Activated CD8-positive, alpha-beta memory T cell treated with anti-CD3 and anti-CD28 coated beads, Interleukin-2, amount 50 U/mL, for 4 hours (primary cell): ENCODE data around the gene NCAM2.

Experiments
- DNase-seq: peaks from one replicate; pipeline ENCODE4 v3.0.0-alpha.2; 2020

Gene NCAM2

DNA sequence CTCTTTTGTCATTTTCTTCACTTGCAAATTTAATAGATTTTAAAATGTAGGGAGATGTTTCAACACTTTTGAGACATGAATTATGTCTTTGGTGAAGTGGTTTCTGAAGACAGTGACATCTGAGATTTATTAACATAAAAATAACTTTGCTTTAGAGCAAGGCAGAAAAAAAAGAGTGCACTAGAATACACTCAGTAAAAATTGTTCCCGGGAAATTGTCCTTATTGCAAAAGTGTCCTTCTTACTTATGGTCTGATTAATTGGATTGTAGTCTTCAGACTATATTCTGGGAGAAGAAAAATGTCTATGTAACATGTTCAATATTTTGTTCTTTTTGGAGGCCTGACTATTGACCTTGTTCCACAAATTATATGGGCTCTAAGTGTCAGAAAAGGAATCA lies 468.5 kb downstream of the NCAM2 start:
- DNase-seq = no peak

DNA sequence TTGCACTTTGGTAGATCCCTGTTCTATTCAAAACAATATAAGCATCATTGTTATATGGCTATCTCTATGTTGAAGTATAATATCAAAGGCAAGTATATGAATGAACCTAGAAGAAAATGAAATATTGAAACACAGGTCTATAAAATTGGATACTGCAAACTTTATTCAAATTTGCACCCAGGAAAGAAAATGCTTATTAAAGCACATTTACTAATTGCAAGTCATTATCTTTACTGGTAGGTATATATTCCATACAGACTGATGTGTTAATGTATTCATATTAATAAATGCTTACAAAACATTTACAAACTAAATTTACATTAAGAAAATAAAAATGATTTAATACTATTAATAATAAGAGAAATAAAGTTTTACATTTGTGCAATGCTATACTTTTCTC lies 469.8 kb downstream of the NCAM2 start:
- no peak for DNase-seq

DNA sequence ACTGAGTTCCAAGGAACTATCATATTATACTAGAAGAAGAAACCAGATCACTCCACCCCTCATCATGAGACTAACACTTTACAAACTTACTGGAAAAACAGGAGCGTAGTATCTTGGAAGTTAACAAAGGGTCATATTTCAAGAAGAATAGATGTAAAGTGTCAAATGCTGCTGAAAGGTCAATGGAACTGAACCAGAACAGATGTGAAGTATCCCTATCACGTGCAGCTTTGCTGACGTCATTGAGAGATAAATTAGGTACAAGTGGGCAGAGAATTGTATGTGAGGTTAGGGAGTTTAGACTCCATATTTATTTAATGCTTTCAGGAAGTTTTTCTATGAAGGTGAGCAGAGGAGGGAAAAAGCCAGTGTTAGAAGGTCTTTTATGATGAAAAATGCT lies 483.0 kb downstream of the NCAM2 start:
- no peak for DNase-seq

DNA sequence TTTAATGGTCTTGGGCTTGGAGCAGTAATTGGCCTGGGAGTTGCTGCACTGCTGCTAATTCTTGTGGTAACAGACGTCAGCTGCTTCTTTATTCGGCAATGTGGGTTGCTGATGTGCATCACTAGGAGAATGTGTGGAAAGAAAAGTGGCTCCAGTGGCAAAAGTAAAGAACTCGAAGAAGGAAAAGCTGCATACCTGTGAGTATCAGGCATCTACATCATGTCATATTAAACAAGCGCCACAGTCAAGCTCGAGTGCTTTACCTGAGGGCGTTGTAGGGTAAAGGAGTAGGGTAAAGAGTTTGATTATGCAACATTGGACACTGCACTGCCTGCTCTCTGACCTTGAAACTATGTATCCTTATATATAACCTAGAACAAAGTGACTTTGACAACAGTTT lies 510.6 kb downstream of the NCAM2 start:
- no peak for DNase-seq

DNA sequence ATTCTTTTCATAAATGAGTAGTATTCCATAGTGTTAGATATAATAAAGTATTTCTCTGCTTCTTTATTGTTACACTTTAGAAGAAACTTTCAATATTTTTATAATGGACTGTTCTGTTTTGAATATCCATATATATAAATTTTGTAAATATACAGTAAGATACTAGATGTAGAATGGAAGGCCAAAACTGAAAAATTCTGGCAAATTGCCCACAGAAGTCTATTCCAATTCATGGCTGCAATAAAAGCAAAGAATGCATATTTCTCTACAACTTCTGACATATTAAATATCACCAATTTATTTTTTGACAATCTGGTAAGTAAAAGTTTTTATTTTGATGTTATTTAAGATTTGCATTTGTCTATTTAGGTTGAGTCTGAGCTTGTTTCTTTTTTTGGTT lies 532.5 kb downstream of the NCAM2 start:
- DNase-seq = no peak

DNA sequence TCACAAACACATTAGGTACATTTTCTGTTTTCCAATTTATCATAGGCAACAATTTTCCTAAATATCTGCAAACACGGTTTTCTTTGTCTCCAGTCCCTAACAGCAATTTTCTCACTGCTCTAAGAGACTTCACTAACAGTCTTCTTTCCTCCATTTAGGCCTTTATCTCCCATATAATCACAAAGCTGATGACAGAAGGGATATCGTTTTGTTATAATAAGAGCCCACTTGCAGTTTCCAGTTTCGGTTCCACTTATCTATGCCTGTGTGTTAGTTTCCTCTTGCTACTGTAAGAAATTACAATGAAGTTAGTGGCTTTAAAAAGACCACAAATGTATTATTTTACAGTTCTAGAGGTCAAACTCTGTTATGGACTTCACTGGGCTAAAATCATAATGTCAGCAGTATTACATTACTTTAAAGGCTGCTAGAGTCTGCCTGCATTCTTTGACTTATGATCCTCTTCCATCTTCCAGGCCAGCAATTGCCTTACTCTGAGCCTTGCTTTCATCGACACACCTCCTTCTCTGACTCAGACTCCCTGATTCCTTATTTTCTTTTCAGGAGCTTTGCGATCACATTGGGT lies 549.3 kb downstream of the NCAM2 start:
- DNase-seq = no peak

- DNase-seq = no peak
These were observed 561.3 kb downstream of the NCAM2 start for GRCh38 chr21:21559285-21560045.
